ENCODE results near the gene CELA1.
"Not testable (repeated sequence)": the region's sequence is repeated elsewhere in the genome, so short reads cannot be mapped to it uniquely, and the experiment has no call there.

Gene CELA1

DNA sequence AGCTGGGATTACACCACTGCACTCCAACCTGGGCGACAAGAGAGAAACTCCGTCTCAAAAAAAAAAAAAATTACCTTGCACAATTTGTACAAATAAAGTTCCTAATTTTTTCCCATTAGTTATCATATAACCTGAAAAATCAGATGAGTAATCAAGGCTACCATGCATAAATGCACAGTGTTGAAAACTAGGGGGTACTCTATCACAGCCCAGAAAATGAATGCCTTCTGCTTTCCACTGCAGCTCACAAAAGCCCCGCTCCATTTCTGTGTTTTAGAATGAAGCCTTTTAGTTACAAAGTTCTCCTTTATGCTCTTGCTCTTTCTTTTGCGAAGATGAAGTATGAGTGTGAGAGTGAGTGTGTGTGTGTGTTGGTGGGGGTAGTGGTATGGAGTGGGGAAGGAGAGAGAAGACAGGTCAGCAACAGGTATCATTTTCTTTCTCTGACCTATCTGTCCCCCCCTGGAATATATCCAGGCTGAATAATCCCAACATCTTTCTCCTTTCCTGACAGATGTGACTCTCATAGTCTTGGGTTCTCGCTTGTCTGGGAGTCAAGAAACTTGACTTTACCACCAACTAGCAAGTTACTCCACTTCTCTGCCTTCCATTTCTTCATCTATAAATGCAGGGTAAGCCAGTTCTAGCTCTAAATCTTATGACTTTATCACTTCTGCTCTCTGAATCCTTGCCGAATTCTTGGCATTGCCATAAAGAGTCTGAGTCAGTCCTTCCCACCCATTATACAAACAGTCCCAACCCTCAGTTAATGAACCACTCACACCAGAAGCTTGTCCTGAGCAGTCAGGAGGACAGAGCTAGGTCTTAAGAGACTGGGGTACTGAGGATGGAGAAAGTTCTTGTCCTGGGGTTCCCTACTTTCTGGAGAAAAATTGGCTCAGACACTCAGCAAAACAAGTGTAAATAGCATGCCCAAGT, 38.6 kb downstream of the CELA1 start:
- no peak for DNase-seq

- no peak for DNase-seq
These were observed 40.0 kb downstream of the CELA1 start for GRCh38 chr12:51306507-51306906.

DNA sequence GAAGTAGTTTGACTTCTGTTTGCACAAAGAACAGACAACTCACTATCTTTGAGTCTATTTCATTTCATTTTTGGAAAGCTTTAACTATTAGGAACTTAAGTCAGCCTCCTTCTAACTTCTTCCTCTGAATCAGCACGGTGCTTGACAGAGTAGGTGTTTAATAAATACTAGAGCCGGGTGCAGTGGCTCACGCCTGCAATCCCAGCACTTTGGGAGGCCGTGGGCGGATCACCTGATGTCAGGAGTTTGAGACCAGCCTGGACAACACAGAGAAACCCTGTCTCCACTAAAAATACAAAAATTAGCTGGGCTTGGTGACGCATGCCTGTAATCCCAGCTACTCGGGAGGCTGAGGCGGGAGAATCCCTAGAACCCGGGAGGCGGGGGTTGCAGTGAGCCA, 45.7 kb downstream of the CELA1 start:
- DNase-seq, result not testable (repeated sequence)

DNA sequence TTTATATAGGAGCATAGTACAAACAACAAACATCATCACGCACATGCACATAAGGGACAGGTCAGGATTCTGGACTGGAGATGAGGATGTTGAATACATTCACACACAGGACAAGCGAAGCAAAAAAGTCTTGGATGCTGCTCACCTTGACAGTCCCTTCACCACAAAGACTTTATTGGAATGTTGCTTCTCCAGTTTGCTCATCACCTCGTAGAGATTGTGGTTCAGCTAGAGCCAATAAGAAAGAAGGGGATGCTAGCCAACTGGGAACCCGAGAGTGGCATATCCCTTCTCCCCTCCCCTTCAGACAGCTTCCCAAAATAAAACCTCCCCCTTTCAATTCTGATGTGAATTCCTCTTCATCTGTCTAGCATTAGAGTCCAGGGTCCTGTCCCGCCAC, 50.8 kb downstream of the CELA1 start:
- no peak for DNase-seq

DNA sequence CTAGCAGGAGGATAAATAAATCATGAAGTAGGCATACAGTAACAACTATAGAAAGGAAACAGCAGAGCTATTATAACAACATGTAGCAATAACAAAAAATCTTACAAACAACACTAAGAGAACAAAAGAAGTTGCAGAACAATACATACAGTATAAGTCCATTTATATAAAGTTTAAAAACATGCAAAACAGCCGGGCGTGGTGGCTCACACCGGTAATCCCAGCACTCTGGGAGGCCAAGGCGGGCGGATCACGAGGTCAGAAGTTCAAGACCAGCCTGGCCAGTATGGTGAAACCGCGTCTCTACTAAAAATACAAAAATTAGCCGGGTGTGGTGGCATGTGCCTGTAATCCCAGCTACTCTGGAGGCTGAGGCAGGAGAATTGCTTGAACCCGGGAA, 52.4 kb downstream of the CELA1 start:
- not testable (repeated sequence) for DNase-seq

DNA sequence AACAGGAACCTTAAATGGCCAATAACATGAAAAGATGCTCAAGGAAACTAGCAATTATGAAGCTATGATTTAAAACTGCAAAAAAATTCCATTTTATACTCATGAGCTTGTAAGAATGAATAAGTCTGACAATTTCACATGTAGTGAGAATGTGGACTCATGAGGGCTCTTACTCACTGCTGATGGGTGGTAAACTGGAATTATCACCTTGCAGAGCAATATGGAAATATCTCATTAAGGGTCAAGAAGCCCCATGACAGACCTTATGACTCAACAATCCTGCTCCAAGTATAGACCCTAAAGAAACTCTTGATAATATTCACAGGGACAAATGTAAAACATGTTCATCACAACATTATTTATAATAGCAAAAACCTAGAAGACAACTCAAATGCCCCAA, 52.8 kb downstream of the CELA1 start:
- no peak for DNase-seq

GRCh38 chr12:51291603-51292513, 54.6 kb downstream of the CELA1 start:
- DNase-seq, result not testable (repeated sequence)

DNA sequence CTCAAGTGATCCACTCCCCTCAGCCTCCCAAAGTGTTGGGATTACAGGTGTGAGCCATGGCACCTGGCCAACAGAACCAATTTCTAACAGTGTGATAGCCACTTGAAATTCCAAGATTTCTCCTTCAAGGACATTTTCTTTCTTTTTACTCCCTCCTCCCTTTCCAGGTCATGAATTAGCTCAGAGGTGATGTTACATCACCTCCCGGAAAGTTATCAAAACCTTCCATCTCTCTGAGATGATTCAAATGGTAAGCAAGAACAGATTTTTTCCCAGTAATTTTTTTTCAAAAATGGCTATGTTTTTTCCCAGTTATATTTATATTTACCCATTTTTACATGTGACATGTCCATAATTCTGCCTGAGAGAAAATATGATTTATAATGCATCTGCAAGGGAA, 60.6 kb downstream of the CELA1 start:
- DNase-seq, result no peak

DNA sequence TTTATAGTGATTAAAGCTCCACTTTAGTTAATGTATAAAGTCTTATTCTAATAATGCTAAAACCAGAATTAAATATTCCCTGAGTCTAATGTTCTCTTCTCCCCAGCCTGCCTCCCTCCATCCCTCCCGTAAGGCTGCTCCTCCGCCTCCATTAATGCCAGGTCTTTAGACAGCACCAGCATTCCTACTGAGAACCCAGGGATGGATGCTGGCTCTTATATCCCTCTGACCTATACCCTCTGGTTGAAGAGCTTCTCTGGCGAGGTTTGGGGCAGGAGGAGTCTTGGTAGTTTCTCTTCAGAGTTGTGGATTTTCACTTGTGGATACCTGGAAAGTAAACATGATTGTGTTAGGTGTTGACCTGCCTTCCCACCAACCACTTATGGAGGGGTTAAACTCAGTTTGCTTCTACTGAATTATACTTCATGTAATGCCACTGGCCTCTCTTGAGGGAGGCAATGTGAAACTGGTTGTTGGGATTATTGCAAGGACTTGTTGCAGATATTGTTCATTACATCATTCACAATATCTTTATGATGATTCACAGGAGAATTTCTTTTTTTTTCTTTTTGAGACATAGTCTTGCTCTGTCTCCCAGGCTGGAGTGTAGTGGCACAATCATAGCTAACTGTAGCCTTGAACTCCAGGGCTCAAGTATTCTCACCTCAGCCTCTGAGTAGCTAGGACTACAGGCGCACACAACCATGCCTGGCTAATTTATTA, 65.1 kb downstream of the CELA1 start:
- no peak for DNase-seq

Data from activated CD4-positive, CD25-positive, alpha-beta regulatory T cell treated with anti-CD3 and anti-CD28 coated beads, Interleukin-2, amount 50 U/mL, for 72 hours (primary cell).